ENCODE results near the gene ANKRD36C.
"Not testable (repeated sequence)": the region's sequence is repeated elsewhere in the genome, so short reads cannot be mapped to it uniquely, and the experiment has no call there.

ANKRD36C gene

DNA sequence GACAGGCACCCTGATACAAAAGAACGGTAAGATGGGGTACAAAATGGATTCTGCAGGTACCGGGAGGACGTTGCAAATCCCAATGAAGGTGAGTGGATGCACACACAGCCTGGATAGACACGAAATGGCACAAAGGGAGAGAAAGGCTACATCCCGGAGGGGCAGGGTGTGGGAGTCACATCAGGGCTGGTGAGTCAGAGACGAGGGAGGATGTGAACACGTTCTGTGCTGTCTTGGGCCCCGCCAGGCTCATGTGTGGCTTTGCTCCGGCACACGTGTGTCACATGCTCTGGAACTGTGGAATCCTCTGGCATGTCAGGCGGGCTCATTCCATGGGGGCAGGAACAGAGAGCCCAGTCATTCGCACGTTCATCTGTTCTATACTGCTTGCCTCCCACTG lies 203.0 kb downstream of the ANKRD36C start:
- not testable (repeated sequence) for H3K9me3 ChIP-seq (ENCODE audit: control insufficient read depth, low read depth, low read length); H3K9ac ChIP-seq (ENCODE audit: low read length); H3K4me3 ChIP-seq (ENCODE audit: low read length); H3K4me1 ChIP-seq (ENCODE audit: control insufficient read depth, low read depth, low read length); H3K27ac ChIP-seq (ENCODE audit: low read length); H3K27me3 ChIP-seq (ENCODE audit: control insufficient read depth, insufficient read depth, low read length); H3K36me3 ChIP-seq (ENCODE audit: control insufficient read depth, low read depth, low read length)

Measured in iPS-18a (cell line).